Esophagus muscularis mucosa (tissue), 4 donors: ENCODE data around the gene EPN1. TPM values are rescaled to one million over a fixed set of nuclear protein-coding genes. Genes with fewer than 3 reads are reported as not detected.

ENCODE experiments used
- DNase-seq: peaks from one replicate; pipeline ENCODE4 v3.0.0-alpha.2; 2017; ENCODE audit errors: extremely low spot score
- H3K27ac ChIP-seq, 4 donors: fragments of 200-600 bp; sonication (generic); replicated peaks in 1 of 4; 1 replicate in 3 of 4; 2 replicates in 1 of 4; pipeline ENCODE4 v1.5.1; 2016 to 2019; ENCODE audit warnings: mild to moderate bottlenecking in 1 of 4
- H3K27me3 ChIP-seq, 4 donors: fragments of 200-600 bp; sonication (generic); one replicate each; pipeline versions ENCODE4 v1.5.1 to v1.6.0; 2016 to 2019
- H3K36me3 ChIP-seq, 4 donors: fragments of 200-600 bp; sonication (generic); one replicate each; pipeline ENCODE4 v1.5.1; 2016 to 2019
- H3K4me1 ChIP-seq, 4 donors: fragments of 200-600 bp; sonication (generic); one replicate each; pipeline ENCODE4 v1.5.1; 2016 to 2019
- H3K4me3 ChIP-seq, 4 donors: fragments of 200-600 bp; sonication (generic); 1 replicate in 2 of 4; 2 replicates in 2 of 4; pipeline ENCODE4 v1.5.1; 2016 to 2019; ENCODE audit warnings: mild to moderate bottlenecking in 4 of 4, moderate library complexity in 1 of 4
- H3K9me3 ChIP-seq, 4 donors: fragments of 200-600 bp; sonication (generic); 1 replicate in 3 of 4; 2 replicates in 1 of 4; pipeline ENCODE4 v1.5.1; 2016 to 2019
- CTCF ChIP-seq, 3 experiments: fragments of 200-600 bp in 2 of 3; fragments of 450-650 bp in 1 of 3; sonication (generic) in 2 of 3; IDR thresholded peaks; one replicate each; pipeline ENCODE4 v1.5.1; 2017 to 2019; ENCODE audit warnings: antibody characterized with exemption in 3 of 3, mild to moderate bottlenecking in 2 of 3, moderate library complexity in 1 of 3
- EP300 ChIP-seq: sonication (generic); formaldehyde crosslinking; IDR thresholded peaks from one replicate; pipeline ENCODE4 v1.6.1; 2017; ENCODE audit warnings: antibody characterized with exemption
- POLR2A ChIP-seq: fragments of 450-650 bp; IDR thresholded peaks from one replicate; pipeline ENCODE4 v1.6.1; 2017; ENCODE audit warnings: antibody characterized with exemption, moderate library complexity, mild to moderate bottlenecking, low read depth
- POLR2AphosphoS5 ChIP-seq, 2 donors: sonication (generic); formaldehyde crosslinking; IDR thresholded peaks; one replicate each; pipeline ENCODE4 v1.6.1; 2017; ENCODE audit warnings: antibody characterized with exemption in 2 of 2
- WGBS: methylation state at CpG from one replicate; pipeline ENCODE4 v1.1.5; 2018; 5-methylcytosine and 5-hydroxymethylcytosine counted together
- intact Hi-C: fragments of 100-400 bp; cut with DNase I; formaldehyde crosslinking; loops from one replicate; pipeline ENCODE4 v1.15.1; 2023
- total RNA-seq, 4 donors: library from RNA; depleted of rRNA; stranded (reverse); fragments of >200 nt; gene quantifications; one replicate each; pipeline versions ENCODE4 v1.1.0 to v1.2.1, GENCODE V29; 2016

Gene EPN1
- total RNA-seq: 100 to 1,000 TPM in 2 of 4 donors, 10 to 100 TPM in 2; 30.7 to 176 (median 104) TPM

- peaks cover 22 to 65% (median 55%) of the 10 kb centered on the region in 4 donors for H3K36me3 ChIP-seq
- no peaks in the 10 kb centered on the region for H3K27me3 ChIP-seq
- 0% methylated on average over 6 of the region's 101 CpGs for WGBS
- DNase-seq: peak; percentile 99
- H3K27ac ChIP-seq: peak within 1 kb of the TSS; percentile 85 to 96 (median 88)
- H3K4me3 ChIP-seq: peak within 1 kb of the TSS; percentile 73 to 100 (median 94)
- intact Hi-C loops: no loop called here
- no peaks in the 10 kb centered on the region for H3K9me3 ChIP-seq
- TF ChIP-seq POLR2AphosphoS5 (IDR thresholded peaks at IDR 0.05): peak; percentile 78 to 94
- TF ChIP-seq CTCF (IDR thresholded peaks at IDR 0.05): peak in 1 of 3 experiments; percentile 15
- TF ChIP-seq EP300: no peak
- peaks cover 33 to 77% (median 61%) of the 10 kb centered on the region in 4 donors for H3K4me1 ChIP-seq
Observed at GRCh38 chr19:55674841-55675660, at the start of gene EPN1. EPN1 (plus strand) TSS chr19:55675226; CDS start chr19:55678628, 3,402 bp downstream.

DNA sequence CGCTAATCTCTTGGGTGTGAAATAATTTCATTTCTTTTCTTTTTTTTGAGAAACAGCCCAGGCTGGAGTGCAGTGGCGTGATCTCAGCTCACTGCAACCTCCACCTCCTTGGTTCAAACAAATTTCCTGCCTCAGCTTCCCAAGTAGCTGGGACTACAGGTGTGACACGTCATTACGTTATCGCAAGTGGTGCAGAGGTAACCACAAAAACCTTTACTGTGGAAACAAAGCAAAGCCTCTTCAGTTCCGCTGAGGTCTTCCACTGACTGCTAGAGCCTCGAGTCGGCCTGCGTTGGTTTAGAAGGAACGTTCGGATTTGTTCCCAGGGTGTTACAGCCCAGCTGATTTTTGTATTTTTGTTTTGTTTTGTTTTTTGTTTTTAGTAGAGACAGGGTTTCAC, 48.7 kb upstream of the EPN1 start:
- DNase-seq: no peak
- 81% methylated on average over 11 of the region's 11 CpGs for WGBS
- no peaks in the 10 kb centered on the region for H3K9me3 ChIP-seq
- peaks cover 6 to 12% (median 11%) of the 10 kb centered on the region in 4 donors for H3K36me3 ChIP-seq
- TF ChIP-seq POLR2AphosphoS5 (IDR thresholded peaks at IDR 0.05) (no peak), EP300 (no peak), CTCF (IDR thresholded peaks at IDR 0.05) (no peak), POLR2A (no peak)
- no peaks in the 10 kb centered on the region for H3K27me3 ChIP-seq
- peaks cover 5 to 22% (median 15%) of the 10 kb centered on the region in 4 donors for H3K4me1 ChIP-seq
- intact Hi-C loops: no loop called here
- H3K27ac ChIP-seq: no peak overlapping the region
- no peak overlapping the region for H3K4me3 ChIP-seq

DNA sequence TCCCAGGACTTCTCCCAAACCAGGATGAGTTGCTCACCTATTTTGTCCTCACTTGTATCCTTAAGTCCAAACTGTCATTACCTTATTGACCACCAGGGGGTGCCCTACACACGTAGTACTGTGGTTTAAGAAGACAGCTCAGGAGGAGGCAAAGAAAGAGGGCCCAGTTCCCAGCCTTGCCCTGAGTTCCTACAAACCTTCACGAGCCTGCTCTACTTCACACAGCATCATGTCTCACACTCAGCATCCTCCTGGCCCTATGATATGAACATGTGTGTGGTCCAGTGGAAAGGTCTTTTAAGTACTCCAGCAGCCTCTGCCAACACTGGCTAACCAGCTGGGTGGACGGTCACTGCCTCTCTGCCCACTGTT, 42.6 kb upstream of the EPN1 start:
- TF ChIP-seq CTCF (IDR thresholded peaks at IDR 0.05): peak; percentile 89 to 97 (median 90)
- TF ChIP-seq POLR2A: no peak
- no peak for TF ChIP-seq EP300
- TF ChIP-seq POLR2AphosphoS5 (IDR thresholded peaks at IDR 0.05): peak in 1 of 2 donors; percentile 36
- WGBS: 17% methylated on average over 3 of the region's 3 CpGs
- H3K27ac ChIP-seq: peak overlapping the region; percentile 57 to 68 (median 62)

DNA sequence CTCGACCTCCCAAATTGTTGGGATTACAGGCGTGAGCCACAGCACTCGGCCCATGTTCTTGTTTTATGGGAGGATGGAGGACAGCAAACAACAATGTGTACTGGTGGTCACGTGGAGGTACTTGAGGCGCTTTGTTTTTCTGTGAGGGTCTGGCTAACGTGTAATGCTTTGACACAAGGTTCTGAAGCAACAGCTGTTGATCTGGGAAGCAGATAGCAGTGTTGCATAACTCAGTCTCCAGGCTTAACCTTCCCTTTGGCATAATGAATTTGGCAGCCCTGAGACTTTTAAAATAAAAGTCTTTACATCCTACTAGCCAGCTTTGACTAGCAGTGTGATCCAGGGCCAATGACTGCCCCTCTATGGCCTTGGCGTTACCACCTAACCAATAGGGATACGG, 41.2 kb upstream of the EPN1 start:
- no peaks in the 10 kb centered on the region for H3K27me3 ChIP-seq
- peaks cover 0 to 12% (median 1%) of the 10 kb centered on the region in 4 donors for H3K36me3 ChIP-seq
- intact Hi-C loops: loop anchor here (2.0 kb wide), 1 partner anchor 19 kb away; no protein-coding TSS in a partner anchor
- no peak for TF ChIP-seq POLR2A
- TF ChIP-seq POLR2AphosphoS5 (IDR thresholded peaks at IDR 0.05): no peak
- no peak for TF ChIP-seq CTCF (IDR thresholded peaks at IDR 0.05)
- TF ChIP-seq EP300: no peak
- no peak for DNase-seq
- peak overlapping the region; percentile 91 to 99 (median 96) for H3K27ac ChIP-seq
- H3K4me3 ChIP-seq: peak overlapping the region in 1 of 4 donors; percentile 96
- peaks cover 36 to 58% (median 52%) of the 10 kb centered on the region in 4 donors for H3K4me1 ChIP-seq
- no peaks in the 10 kb centered on the region for H3K9me3 ChIP-seq
- 93% methylated on average over 8 of the region's 8 CpGs for WGBS

More for the DNA sequence above, 42.6 kb upstream of the EPN1 start:
- peaks cover 0 to 3% (median 0%) of the 10 kb centered on the region in 4 donors for H3K36me3 ChIP-seq
- H3K4me1 ChIP-seq: peaks cover 25 to 44% (median 38%) of the 10 kb centered on the region in 4 donors
- DNase-seq: peak; percentile 99
- intact Hi-C loops: loop anchor here (1.0 kb wide), 1 partner anchor 115 kb away; no protein-coding TSS in a partner anchor
- no peaks in the 10 kb centered on the region for H3K27me3 ChIP-seq
- H3K9me3 ChIP-seq: no peaks in the 10 kb centered on the region
- H3K4me3 ChIP-seq: no peak overlapping the region
